Stimulated activated naive CD8-positive, alpha-beta T cell treated with anti-CD3 and anti-CD28 coated beads, Interleukin-15, Interleukin-2, amounts not matched to agents 100 U/mL and 50 U/mL, for 24 hours (primary cell): ENCODE results near the gene SYNGR2.

ENCODE experiments used
- ATAC-seq: fragments of 150-1000 bp; cut with Tn5 transposase; one replicate; pipeline ENCODE4 v1.10.0; 2021
- DNase-seq: peaks from one replicate; pipeline ENCODE4 v3.0.0; 2021

Gene SYNGR2, protein sequence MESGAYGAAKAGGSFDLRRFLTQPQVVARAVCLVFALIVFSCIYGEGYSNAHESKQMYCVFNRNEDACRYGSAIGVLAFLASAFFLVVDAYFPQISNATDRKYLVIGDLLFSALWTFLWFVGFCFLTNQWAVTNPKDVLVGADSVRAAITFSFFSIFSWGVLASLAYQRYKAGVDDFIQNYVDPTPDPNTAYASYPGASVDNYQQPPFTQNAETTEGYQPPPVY

DNA sequence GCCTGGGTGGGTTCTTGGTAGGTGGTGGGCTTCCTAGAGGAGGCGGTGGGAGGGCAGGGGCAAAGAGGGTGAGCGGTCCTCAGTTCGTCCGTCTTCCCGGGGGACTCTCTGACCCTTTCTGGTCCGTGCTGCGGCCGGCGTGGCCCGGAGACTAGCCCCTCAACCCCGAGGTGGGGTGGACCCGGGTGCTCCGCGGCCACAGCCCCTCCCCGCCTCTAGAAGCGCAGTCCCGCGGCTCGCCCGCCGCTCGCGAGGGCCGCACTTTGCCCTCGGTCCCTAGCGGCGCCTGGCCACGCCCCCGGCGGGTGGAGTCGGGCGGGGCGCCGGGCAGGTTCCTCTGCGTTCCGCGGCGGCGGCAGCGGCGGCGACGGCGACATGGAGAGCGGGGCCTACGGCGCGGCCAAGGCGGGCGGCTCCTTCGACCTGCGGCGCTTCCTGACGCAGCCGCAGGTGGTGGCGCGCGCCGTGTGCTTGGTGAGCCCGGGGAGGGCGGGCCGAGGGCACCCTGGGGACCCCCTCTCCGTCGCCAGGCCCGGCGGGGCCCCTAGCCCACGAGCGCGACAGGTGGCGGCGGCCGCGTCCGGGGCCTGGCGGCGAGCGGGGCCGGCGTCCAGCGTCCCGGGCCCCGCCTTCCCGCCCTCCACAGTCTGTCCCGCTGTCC is at the start of gene SYNGR2:
Gene SYNGR2 (plus strand): TSS at position 340 of the 661 bp plus-strand sequence. CDS start 36 bp downstream, at position 376.
- peak; percentile 93 for DNase-seq
- peak; percentile 75 for ATAC-seq

DNA sequence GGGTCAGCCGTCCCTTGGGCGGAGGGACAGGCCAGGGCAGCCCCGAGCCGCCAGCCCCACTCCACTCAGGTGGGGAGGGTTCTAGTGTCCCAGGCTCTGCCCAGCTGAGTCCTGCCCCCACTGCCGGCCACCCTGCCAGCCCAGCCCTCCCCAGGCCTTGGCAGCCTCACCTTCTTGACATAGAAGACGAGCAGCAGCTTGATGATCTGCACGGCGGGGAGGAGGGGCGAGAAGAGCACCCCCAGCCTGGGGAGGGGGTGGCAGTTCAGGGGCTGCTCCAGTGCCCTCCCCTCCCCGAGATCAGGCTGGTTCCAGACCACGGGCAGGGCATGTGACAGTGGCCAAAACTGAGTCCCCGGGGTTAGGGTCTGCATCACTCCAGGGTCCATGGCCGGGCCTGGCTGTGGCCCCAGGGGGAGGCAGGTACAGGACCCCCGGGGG is 49.6 kb upstream of the SYNGR2 start:
- no peak for ATAC-seq
- DNase-seq: no peak

DNA sequence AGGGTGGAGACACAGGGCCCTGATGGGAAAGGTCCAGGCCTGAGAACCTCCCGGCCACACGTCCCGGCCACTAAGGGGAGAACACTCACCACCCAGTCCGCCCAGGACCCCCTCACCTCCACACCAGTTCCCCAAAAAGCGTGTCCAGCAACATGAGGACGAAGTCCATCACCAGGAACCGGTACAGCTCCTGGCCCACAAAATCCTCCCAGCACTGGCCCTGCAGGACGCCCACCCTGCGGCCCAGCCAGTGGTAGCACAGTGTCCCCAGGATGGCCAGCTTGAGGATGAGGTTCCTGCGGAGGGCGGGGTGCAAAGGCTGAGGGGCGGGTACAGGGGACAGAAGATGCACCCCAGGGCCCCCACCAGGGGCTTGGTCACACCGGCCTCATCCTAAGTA is 47.8 kb upstream of the SYNGR2 start:
- DNase-seq (no peak), ATAC-seq (no peak)

DNA sequence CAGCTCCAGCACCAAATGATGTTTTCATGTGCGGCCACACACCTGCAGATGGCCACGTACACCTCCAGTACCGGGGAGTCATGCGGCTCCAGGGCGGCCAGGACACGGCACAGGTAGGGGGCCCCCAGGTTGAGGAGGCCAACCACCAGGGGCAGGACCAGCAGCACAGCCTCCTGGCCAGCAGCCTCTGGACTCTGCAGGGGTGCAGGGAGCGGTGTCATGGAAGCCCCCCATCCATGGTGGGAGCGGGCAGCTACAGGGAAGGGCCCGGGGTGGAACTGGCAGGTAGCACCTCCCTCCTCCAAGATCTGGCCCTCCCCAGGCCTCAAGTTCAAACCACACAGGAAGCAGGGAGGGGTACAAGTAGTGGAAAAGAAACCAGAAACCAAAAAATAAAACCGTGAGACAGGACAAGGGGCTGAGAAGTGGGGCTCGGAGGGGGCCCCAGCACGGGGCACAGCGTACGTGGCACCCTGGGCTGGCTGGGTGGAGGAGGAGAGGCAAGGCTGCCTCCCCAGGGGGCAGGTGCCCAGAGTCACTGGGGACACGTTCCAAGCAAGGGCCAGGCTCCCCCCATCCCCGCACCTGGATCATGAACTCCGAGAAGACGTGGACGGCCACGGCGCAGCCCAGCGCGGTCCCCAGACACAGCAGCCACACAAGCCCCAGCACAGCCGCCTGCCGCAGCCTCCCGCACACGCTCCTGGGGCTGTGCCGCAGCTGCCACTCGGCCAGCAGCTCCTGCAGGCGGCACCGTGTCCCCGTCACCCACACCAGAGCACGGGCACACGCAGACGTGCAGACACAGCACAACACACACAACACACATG is 47.2 kb upstream of the SYNGR2 start:
- ATAC-seq (peak; percentile 37), DNase-seq (peak; percentile 55)

DNA sequence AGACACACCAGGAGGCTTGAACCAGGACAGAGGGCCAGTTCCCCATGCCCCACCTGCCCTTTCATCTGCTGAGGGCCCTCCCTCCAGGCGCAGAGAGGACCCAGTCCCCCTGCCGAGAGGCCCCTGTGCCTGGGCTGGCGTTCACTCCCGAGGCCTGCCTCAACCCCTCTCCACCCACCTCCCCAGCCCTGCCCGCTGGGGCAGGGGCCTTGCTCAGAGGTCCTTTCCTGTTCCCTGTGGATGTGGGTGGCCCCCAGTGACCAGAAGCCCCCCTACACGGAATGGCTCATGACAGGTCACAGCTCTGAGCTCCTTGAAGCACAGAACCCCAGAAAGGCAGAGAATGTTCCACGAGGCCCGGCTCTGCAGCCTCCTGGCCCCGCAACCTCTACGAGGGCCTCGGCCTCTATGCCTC is 46.6 kb upstream of the SYNGR2 start:
- no peak for DNase-seq

DNA sequence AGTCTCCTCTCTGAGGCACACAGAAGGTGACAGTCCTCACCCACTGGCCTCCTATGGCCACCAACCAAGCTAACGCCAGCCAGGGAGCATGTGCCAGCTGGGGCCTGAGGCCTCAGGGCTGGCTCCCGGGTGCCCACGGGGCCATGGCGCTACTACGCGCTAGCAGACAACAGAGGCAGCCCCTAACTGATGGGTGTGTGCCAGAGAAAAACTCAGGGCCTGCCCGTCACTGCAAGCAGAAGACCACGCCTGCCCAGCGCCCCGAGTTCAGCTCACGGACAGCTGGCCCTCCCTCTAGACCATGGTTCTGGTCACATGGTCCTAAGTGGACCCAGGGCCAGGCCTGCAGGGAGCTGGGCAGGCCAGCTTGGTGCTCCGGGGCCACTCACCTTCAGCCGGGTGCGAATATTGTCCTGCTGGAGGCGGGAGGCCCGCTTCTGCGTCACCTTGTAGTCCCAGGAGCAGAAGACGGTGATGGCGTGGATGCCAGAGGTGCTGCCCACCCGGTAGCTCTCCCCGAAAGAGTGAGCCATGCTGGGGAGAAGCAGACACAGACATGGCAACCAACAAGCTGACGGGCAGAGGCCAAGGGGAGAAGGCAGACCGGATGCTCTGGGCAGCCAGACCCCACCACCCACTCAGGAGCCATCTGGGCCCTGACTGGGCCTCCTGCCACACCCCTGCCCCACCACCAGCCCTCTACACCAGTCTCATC is 46.0 kb upstream of the SYNGR2 start:
- no peak for DNase-seq
- ATAC-seq: no peak

More for the DNA sequence above, 46.6 kb upstream of the SYNGR2 start:
- no peak for ATAC-seq

DNA sequence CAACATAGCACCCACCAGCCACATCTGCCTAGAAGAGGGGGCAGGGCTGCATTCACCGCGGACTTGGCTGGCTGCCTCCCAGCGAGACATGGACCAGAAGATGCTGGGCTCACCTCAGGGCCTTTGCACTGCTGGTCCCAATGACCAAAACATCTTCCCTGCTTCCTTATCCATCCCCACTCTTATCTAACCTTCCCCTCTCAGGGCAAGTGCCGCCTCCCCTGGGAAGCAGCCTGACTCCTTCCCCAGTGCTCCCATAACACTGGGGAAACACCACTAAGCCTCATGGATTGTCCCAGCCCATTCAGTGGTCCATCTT is 45.5 kb upstream of the SYNGR2 start:
- ATAC-seq: no peak
- DNase-seq: no peak

DNA sequence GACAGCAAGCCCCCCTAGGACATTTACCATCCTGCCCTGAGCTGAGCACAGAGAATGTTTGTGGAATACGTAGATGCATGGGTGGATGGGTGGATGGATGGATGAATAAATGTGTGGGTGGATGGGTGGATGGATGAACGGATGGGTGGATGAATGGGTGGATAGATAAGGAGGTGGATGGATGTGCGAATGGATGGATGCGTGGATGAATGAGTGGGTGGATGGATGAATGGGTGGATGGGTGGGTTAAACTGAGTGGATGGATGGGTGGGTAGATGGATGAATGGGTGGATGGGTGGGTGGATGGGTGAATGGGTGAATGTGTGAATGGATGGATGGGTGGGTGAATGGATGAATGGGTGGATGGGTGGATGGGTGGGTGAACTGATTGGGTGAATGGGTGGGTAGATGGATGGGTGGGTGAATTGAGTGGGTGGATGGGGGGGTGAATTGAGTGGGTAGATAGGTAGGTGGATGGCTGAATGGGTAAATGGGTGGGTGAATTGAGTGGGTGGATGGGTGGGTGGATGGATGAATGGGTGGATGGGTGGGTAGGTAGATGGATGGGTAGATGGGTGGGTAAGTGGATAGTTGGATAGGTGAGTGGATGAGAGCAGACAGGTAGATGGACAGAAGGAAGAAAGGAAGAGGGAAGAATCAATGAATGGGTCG is 45.0 kb upstream of the SYNGR2 start:
- no peak for ATAC-seq
- DNase-seq: no peak

DNA sequence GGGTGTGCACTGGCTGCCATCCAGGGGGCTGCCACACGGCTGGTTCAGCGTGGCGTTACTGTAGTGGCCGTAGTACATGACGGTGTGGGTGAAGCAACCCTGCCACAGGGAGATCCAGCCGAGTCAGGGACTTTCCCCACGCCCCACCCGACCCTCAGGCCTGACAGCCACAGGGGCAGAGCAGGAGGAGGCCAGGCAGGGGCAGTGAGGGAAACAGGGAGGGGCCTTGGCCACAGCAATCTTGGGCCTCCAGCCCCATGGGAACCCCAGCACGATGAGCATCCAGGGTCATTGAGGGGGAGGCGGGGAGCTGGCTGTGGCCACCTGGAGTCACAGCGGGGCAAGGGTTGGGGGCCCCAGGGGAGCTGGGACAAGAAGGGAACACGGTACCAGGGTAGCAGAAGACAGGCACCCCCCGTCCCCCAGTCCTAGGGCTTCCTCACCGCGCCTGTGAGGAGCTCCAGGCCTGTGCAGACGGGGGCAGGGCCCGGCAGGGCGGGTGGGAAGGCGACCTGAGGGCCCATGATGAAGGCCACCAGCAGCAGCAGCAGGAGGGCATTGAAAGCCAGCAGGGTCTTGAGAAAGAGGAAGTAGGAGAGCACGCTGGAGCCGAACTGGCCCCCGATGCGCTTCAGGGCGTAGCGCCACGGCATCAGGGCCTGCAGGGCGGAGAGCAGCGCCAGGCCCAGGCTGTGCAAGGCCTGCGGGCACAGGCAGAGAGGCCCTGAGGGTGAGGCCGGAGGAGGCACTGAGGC is 44.1 kb upstream of the SYNGR2 start:
- DNase-seq (no peak), ATAC-seq (no peak)

DNA sequence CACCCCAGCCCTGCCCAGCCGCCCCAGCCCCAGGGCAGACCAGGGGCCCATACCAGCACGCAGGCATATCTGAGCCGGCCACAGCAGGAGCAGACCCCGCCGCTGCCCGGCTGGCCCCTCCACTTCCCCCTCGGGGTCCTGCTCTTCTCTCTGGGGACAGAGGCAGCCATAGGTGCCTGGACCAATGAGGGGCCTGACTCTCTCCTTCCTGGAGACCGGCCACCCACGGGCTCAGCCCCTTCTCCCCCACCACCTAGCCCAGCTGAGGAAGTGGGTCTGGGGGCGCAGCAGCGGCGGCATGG is 43.6 kb upstream of the SYNGR2 start:
- ATAC-seq: no peak
- no peak for DNase-seq

DNA sequence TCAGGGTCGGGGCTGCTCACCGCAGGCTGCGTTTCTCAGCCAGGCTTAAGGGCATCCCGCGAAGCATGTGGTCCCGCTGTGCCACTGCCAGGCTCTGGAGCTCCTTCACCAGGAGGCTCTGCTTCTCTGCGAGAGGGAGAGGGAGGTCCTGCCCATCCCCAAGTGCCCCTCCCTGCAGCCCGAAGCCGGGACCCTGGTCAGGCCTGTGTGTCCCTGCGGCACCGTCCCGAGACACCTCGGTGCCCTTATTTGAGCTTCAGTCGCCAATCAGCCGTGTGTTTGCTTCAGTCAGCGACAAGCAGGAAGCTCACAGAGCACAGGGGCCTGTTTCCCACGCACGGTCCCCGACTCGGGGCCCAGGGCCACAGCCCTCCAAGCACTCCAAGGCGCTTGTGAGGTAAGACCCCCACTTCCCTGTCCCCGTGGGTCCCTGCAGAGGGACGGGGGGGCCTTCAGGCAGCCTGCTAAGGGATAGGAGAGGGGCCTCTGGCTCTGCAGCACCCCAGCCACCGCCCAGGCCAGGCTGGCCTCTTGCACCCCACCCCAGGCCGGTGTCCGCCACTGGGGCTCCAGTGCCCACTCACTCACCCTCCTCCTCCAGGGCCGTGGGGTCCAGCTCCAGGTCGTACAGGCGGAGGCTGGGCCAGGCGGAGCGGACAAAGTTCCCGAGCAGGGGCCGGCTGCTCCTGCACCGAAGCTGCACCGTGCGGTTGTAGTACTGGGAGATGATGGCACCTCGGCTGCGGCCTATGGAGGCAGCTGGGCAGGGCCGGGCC is 43.1 kb upstream of the SYNGR2 start:
- DNase-seq (no peak), ATAC-seq (no peak)

DNA sequence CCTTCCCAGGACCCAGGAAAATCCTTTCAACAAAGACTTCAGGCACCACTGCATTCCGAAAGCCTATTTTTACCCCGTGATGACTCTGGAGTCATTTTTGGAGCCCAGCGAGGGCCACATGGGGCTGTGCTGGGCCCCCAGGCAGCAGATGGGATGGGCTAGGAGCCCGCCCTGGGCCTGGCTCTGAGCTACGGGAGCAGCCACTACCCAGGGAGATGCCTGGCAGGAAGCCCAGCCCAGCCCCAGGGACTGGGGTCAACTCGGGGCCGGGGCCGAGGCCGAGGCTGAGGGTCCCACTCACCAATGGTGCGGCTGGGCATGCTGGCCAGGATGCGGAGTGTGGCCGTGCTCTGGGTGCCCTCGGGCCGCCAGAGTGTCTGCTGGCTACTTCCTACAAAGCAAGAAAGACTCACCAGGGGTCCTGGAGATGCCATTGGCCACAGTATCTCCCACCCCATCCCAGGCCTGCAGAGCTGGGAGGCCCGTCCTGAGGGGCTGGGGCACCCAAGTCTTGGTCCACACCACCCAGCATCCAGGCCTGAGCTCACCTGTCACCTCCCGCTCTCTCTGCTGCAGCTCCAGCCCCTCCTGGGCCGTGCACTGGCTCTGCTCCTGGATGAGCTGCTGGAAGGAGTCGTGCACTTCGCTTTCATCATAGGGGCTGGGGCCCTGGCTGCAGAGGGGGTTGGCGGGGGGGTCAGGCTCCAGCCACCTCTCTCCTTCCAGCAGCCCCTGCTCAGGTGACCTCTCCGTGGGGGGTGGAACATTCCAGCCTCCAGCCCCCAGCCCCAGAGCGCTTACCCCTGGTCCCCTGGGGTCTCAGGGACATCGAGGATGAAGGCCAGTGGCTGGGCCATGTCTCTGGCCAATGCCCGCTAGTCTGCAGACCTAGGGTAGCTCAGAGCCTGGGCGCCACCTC is 42.1 kb upstream of the SYNGR2 start:
- DNase-seq (no peak), ATAC-seq (no peak)

DNA sequence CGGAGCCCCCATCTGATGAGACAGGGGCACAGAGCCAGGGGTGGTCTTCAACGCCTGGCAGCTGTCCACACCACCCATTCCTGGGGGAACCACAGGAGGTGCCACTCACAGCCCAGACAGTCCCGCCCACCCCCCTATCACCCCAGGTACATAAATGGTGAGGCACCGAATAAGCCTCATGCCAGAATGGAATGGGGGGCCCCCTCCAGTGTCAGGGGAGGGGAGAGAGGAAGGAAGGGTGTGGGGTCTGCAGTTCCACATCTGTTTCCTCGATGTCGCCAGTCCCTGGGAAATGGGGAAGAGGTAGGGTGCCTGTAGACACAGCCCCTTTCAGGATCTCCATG is 41.5 kb upstream of the SYNGR2 start:
- no peak for ATAC-seq
- DNase-seq: no peak

DNA sequence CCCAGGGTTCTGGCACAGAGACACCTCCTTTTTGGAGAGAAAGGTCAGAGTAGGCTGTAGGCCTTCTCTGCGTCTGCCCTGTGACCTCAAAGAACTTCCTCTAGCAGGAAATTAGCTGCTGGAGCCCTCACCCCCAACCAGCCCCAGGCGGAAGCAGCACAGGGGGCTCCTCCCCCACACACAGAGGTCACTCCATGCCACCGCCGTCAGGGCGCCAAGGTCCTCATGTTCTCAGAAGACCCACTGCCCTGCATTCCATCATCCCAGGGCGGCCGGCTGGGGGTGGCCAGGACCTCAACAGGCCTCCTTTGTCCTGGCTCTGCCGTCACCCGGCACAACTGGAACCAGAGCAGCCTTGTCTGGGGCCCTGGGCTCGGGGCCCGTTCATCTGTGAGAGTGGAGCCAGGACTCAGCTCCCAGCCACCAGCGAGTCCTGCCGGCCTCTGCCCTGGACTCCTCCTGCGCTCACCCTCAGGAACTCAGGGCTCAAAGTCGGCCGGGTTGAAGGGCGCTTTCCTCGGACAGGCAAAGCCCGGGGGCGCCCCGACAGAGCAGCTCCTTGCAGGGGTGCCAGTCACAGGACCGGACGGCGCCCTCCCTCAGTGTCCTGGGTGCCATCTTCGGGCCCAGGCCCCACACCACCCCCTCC is 41.0 kb upstream of the SYNGR2 start:
- DNase-seq (peak; percentile 82), ATAC-seq (peak; percentile 47)

DNA sequence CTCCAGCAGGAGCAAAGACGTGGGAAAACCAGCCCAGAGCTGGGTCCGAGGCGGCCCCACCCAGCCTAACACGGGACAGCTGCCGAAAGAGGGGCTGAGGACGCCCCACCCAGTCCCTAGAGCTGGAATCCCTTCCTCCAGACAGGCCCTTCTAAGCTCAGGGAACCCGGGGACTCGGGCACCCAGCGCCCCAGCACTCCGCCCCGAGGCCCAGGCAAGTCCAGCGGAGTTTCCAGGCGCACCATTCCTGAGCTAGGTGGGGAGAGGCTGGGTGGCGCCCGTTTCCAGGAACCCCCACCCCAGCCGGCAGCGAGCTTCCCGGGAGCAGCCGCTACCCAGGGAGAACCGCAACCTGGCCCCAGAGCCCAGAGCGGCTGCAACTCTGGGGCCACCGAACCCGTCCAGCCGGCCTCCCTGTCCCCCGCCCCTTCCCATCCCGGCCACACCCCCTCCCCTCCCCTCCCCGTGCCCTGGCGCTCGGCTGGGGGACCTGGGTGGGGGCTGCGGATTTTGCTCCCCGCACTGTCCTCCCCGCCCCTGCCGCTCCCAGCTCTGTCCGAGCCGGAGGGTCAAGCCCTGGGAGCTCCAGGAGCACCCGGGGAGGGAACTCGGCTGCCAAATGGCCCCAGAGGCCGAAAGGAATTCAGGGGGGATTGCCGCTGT is 40.4 kb upstream of the SYNGR2 start:
- ATAC-seq (no peak), DNase-seq (no peak)

DNA sequence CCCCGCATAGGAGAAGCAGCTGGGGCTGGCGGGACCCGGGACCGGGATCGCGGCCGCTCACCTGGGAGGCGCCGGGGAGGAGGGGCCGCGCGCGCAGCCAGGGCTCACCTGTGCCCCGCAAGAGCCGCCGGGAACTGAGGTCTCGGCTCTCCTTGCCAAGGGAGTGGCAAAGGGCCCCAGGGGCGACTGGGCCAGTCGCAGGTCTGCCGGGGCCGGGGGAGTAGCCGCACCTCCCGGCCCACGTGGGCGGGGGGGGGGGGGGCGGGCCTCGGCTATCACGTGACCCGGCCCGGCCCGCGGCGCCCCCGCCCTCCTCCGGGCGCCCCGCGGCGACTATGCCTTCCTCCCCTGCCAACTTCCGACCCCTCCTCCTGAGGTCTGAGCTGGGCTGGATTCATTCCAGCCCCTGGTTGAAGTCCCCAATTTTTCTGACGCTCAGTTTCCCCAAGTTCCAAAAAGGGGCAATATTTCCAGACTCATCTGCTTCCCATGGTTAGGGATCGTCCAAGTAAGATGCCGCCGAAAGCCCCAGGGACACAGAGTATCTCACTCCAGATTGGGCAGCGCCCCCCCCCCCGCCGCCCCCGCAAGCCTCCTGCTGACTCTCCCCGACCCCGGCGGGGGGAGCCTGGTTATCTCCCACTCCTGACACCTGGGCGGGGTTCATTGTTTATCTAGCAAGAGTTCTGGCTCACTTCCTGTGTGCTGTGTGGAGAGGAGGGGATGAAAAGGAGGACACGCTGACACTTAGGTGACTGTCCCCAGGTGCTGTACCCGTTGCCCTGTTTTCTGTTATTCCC is 39.6 kb upstream of the SYNGR2 start, which contains the start of gene TMC6:
Gene TMC6 (minus strand): TSS at position 205 of the 800 bp plus-strand sequence. CDS start 1,923 bp downstream, outside the sequence.
- DNase-seq (peak; percentile 75), ATAC-seq (peak; percentile 1)

DNA sequence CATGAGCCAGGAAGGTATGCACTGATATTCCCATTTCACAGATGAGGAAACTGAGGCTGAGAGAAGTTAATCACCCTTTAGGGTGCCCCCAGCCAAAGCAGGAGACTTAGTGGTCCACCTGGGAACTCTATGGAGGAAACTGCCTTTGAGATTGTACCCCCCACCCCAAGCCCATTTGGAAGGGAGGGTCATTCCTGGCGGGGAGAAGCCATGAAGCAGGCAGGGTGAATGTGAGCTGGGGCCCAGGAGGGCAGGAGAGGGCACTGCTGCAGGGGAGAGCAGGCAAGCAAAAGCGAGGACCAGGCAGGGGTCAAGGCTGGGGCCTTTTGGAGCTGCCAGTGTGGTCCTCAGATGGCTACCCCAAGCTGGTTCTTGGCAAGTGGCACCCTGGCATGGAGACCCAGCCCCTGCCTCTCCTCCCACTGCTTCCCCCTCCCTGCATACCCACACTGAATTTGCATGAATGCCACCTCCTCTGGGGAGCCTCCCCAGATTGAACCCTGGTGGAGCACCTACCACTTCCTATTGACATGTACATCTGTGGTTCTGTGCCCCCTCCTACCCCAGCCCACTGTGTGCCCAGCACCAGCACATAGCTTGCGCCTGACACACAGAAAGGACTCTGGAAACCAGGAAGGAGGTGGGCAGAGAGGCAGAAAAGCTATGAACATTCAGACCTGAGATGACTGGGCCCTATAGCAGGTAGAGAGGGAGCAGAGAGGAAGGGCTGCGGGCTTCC is 38.9 kb upstream of the SYNGR2 start:
- DNase-seq (peak; percentile 66), ATAC-seq (no peak)
